Lower leg skin (tissue), 3 donors: ENCODE data around the gene HS3ST3A1.

Source experiments
- POLR2A ChIP-seq, 2 donors: fragments of 450-650 bp; IDR thresholded peaks; one replicate each; pipeline ENCODE4 v1.6.1; 2016 to 2017; ENCODE audit warnings: antibody characterized with exemption in 2 of 2, mild to moderate bottlenecking in 1 of 2, moderate library complexity in 1 of 2
- TF ChIP-seq, protein P1 (sequence below), 3 donors: fragments of 450-650 bp; IDR thresholded peaks; one replicate each; pipeline ENCODE4 v1.5.1; 2016; ENCODE audit warnings: antibody characterized with exemption in 3 of 3, mild to moderate bottlenecking in 3 of 3, moderate library complexity in 2 of 3

DNA sequence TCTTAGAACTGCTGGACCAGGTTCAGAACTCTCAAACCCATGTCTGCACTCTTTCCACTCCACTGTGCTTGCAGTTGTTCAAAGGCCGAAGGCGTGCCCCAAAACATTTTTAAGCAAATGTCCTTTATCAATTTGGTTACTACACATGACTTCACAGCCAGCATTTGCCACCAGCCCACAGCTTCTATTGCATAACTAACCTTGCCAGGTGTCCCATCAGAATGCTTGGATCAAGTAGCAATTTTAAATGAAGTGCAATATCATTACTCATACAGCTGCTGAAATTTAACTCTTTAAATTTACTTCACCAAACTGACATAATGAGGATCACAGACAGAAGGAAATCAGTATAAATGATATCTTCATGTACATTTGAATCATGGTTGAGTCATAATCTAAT, 29.8 kb upstream of the HS3ST3A1 start:
- TF ChIP-seq POLR2A (IDR thresholded peaks at IDR 0.05), result no peak
- TF ChIP-seq, protein P1, sequence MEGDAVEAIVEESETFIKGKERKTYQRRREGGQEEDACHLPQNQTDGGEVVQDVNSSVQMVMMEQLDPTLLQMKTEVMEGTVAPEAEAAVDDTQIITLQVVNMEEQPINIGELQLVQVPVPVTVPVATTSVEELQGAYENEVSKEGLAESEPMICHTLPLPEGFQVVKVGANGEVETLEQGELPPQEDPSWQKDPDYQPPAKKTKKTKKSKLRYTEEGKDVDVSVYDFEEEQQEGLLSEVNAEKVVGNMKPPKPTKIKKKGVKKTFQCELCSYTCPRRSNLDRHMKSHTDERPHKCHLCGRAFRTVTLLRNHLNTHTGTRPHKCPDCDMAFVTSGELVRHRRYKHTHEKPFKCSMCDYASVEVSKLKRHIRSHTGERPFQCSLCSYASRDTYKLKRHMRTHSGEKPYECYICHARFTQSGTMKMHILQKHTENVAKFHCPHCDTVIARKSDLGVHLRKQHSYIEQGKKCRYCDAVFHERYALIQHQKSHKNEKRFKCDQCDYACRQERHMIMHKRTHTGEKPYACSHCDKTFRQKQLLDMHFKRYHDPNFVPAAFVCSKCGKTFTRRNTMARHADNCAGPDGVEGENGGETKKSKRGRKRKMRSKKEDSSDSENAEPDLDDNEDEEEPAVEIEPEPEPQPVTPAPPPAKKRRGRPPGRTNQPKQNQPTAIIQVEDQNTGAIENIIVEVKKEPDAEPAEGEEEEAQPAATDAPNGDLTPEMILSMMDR (IDR thresholded peaks at IDR 0.05), result no peak
